ENCODE measurements around the gene KCNK13. TPM values are rescaled to one million over a fixed set of nuclear protein-coding genes. Genes with fewer than 3 reads are reported as not detected.
A peak's percentile ranks its signal among the peaks of the same experiment; 100 is the strongest.

KCNK13 gene
- total RNA-seq, 1 experiment from 2014 or later = 0.25 TPM

DNA sequence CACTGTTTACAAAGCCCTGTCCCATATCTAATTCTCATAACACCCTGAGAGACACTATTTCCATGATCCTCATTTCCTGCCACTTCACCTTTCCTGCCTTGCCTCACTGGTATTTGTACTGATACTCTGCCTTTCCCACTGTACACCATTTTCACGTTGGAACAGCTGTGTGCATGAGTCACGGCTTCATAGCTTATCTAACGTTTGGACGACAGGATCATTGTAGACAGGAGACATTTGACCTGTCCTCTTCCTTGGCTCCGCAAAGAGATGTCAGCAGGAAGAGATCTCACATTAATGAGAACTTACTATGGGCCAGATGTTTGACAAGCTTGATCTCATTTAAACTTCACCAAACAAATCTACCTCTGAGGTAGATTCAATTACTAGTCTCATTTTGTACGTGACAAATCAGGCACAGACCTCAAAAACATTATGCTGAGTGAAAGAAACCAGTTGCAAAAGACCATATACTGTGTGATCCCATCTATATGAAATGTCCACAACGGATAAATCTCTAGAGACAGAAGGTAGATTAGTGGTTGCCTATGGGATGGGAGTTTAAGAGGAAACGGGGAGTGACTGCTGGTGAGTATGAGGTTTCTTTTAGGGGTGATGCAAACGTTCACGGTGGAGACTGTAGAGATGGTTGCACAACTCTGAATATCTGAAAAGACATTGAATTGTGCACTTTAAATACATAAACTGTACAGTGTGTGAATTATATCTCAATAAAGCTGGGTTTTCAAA lies 71.2 kb downstream of the KCNK13 start:
- DNase-seq (ENCODE audit: low read depth) = no peak

- DNase-seq (ENCODE audit: low read depth) = peak; percentile 3
Measured at GRCh38 chr14:90136904-90137303, 75.1 kb downstream of the KCNK13 start.

DNA sequence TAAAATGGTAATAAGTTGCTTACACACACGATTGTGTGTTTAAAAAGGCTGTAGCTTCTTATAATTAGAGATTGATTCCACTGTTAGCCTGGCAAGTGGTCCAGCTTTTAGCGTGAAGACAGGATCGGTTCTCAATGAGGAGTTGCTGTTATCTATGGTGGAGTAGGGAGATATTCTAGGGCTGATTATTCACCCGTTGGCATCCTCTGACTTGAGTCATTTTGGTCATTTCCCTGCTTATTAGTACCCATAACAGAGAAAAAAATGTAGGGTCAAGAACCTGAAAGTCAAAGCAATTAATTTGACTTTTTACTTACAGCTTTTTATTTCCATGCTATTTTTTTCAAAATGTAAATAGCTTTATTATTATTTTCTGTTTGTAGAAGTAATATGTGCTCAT lies 76.0 kb downstream of the KCNK13 start:
- peak; percentile 58 for DNase-seq (ENCODE audit: low read depth)

DNA sequence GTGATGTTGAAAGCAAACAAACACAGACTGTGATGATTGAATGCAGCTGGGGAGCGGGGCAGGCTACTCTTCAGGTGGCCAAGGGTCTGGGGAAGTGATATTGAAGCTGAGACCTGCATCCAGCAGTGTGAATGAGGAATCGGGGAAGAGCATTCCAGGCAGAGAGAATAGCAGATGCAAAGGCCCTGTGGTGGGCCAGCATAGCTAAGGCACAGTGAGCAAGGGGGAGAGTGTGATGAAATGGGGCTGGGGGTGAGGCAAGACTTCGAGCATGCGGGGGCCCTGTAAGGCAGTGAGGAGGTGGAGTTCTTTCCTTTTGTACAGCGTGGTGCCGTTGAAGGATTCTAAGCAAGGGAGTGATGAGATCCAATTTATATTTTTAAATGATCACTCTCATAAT lies 77.4 kb downstream of the KCNK13 start:
- DNase-seq (ENCODE audit: low read depth) = no peak

- DNase-seq (ENCODE audit: low read depth) = peak; percentile 80
Measured at GRCh38 chr14:90140298-90140955, 78.6 kb downstream of the KCNK13 start.

GRCh38 chr14:90140956-90141316 lies 79.1 kb downstream of the KCNK13 start:
- DNase-seq (ENCODE audit: low read depth) = peak; percentile 87

DNA sequence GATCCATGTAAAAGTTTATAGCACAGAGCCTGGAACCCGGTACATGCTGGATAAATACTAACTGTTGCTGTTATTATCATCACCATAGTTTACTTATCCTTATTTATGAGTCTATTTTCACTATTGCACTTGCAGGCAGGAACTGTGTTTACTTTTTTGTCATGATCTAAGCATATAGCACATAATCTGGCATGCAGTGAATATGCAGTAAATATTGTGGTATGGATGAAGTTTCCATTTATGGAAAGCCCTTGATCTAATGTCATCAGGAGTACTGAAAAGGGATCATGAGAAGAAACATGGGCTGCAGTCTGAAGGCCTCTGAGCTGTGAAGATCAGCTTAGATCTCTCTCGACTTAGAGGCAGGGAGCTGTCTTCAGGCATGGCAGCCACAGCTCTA lies 91.6 kb downstream of the KCNK13 start:
- no peak for DNase-seq (ENCODE audit: low read depth)

DNA sequence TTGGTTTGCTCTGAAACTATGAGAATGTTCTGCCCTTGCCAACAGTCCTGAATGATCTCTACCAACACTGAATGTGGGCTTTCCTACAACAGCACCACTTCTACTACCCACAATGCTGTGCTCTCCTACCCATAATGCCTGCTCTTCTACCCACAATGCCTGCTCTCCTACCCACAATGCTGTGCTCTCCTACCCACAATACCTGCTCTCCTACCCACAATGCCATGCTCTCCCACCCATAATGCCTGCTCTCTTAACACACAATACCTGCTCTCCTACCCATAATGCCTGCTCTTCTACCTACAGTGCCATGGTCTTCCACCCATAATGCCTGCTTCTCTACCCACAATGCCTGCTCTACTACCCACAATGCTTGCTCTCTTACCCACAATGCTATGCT lies 92.3 kb downstream of the KCNK13 start:
- no peak for DNase-seq (ENCODE audit: low read depth)

DNA sequence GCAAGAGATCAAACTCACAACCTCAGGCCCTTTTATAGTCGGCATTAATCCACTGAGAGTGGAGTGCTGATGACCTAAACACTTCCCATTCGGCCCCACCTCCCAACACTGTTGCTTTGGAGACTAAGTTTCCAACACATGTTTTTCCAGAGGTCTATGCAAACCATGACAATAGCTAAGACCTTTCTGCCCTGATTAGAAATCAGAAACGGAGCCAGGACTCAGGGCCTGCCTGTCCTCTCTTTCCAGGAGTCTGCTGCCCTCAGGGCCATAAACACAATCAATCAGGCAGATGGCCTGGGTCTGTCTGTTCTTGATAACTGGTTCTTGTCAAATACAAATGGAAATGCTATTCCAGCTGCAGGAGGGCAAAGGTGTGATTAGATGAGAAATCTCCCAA lies 97.4 kb downstream of the KCNK13 start:
- DNase-seq (ENCODE audit: low read depth) = peak; percentile 3

DNA sequence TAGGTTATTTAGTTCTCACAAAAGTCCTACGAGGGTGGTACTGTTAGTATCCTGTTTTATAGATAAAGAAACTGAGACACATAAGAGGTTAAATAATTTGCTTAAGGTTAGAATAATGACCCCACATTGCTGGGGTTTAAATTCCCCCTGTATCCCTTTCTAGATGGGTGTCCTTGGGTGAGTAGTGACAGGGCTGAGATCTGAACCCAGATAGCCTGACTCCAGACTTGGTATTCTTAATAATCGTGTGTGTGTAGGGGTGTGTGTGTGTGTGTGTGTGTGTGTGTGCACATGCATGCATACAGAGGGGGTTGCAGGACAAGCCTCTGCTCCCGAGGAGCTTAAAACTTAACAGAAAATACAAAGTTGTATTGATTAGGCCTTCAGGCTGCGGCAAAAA lies 97.9 kb downstream of the KCNK13 start:
- no peak for DNase-seq (ENCODE audit: low read depth)

DNA sequence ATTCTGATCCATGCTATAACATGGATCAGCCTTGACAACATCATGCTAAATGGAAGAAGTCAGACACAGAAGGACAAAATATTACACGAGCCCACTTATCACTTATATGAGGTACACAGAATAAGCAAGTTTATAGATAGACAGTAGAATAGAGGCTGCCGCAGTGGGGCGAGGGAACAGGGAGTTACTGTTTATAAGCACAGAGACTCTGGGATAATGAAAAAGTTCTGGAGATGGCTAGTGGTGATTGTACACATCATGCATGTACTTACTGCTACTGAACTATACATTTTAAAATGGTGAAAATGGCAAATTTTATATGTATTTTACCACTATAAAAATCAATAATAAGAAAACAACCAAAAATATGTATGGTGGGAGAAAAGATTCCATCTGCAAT lies 99.3 kb downstream of the KCNK13 start:
- no peak for DNase-seq (ENCODE audit: low read depth)

GRCh38 chr14:90168425-90169105 lies 106.8 kb downstream of the KCNK13 start:
- DNase-seq (ENCODE audit: low read depth) = peak; percentile 62

DNA sequence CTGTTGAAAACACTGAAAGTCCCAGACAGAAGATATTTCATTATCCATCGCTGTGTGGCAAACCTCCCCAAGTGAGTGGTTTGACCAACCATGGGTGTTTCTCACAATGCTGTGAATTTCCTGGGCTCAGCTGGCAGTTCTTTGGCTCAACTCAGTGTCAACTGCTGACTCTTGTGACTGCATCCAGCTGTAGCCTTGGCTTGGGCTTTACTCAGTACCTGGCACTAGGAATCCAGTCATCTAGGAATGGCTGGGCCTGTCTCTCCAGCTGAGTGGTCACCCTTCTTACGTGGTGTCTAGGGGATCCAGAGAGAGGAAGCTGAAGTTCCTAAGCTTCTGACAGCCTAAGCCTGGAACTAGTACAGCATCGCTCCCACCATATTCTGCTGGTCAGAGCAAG lies 113.8 kb downstream of the KCNK13 start:
- DNase-seq (ENCODE audit: low read depth) = no peak

- DNase-seq (ENCODE audit: low read depth) = no peak
Measured at GRCh38 chr14:90177539-90178189, 115.9 kb downstream of the KCNK13 start.

- DNase-seq (ENCODE audit: low read depth) = no peak
Measured at GRCh38 chr14:90179357-90179756, 117.6 kb downstream of the KCNK13 start.

DNA sequence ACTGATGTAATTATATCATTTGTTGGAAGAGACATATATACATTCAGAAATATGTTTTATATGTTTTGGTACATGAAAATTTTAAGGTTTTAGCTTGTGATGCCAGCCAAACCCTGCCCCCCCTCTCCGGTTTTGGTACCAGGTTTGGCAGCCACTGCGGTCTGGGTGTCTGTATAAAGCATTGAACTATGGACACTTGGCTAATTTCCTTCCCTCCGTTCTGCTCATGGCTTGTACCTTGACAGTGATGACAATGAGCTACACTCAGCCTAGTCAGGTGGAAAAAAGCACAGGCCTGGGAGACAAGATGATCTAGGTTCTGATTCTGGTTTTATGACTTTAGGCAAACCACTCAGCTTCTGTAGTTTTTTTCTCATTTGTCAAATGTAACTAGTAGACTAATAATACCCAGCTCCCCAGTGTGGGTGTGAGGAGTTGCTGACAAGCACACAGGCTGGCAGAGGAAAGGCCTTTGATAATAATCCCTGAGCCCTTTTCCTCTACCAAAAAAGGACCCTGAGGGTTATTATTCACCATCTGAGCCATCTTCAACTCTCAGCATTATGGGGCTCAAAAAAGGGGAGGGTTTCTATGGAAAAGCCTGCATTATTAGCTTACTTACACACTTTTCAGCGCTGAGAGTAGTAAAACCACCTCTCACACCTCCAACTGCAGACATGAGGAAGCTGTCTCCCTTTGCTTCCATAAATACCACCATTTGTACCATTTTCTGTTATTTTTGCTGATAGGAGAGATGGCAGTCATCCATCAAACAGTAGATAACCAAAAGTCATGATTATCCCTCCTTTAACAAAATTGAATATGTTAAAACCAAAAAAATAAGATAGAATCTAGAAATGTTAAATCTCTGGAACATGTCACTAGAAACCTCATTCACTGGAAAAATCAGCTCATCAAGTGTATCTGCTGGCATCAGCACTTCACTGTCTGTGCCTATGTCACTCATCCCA lies 118.3 kb downstream of the KCNK13 start:
- no peak for DNase-seq (ENCODE audit: low read depth)

GRCh38 chr14:90184094-90184493 lies 122.3 kb downstream of the KCNK13 start:
- no peak for DNase-seq (ENCODE audit: low read depth)

DNA sequence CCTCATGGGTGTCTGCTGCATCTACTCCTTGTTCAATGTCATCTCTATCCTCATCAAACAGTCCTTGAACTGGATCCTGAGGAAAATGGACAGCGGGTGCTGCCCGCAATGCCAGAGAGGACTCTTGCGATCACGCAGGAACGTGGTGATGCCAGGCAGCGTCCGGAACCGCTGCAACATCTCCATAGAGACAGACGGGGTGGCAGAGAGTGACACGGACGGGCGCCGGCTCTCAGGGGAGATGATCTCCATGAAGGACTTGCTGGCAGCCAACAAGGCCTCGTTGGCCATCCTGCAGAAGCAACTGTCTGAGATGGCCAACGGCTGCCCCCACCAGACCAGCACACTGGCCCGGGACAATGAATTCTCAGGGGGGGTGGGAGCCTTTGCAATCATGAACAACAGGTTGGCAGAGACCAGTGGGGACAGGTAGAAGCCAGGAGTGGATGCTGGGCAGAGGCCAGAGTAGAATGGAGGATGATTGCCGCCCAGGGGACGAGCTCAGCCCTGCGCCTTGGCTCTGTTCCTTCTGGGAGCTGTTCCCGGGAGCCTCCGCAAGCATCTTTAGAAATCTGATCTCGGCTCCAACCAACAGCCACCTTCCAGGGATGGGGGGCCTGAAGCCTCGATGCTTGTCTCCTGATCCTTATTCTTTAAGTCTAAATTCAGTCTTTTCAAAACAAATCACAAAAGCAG lies 122.9 kb downstream of the KCNK13 start:
- no peak for DNase-seq (ENCODE audit: low read depth)

DNA sequence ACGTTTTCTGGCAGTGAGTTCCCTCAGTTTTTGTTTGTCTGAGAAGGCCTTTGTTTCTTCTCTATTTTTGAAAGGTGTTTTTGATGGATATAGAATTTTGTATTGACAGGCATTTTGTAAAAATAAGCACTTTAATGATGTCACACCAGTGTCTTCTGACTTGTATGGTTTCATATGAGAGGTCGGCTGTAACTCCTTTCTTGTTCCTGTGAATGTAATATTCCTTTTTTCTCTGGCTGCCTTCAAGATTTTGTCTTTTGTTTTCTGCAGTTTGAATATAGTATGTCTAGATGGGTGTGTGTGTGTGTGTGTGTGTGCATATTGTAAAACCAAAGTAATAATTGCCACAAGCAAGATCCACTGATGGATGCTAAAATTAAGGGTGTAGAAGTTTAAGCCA lies 126.8 kb downstream of the KCNK13 start:
- DNase-seq (ENCODE audit: low read depth) = no peak

DNA sequence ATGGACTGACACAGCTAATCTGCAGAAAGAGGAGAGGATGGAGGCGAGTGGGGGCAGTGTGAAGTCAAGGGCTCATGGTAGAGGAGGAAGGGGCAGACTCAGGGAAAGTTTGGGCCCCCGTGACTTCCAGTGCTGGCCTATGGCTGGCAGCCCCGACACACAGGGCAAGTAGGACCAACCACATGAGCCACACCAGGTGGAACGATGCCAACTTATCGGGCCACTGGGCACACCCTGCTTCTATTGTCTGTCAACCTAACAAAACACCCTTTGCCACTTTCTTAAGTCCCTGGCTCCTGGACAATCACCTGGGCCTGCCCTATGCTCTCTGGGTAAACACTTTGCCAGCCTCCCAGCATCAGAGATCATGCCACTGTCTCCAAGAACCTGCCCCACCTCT lies 129.4 kb downstream of the KCNK13 start:
- no peak for DNase-seq (ENCODE audit: low read depth)

DNA sequence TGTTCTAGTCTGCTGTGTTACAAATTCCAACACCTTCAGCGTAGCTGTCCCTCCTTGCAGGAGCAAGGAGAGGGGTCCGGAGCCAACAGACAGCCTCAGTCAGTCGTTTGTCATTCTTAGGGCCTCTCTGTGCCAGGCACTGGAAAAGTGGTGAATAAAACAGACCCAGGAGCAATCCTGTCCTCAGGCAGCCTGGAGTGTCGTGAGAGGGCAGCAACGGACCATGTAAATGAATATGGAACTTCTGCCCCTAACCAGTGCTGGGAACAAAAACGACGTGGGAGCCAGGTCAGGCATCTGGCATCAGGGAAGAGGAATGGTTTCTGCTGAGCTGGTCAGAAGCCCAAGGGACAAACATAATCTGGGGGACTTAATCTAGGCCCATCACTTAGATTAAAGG lies 129.8 kb downstream of the KCNK13 start:
- no peak for DNase-seq (ENCODE audit: low read depth)
